GM19193 (cell line): ENCODE data around the gene OLFML3.

Source experiments
- POLR2A ChIP-seq: IDR thresholded peaks from 4 replicates; pipeline ENCODE4 v1.6.1; 2011; ENCODE audit not compliant: insufficient read depth, insufficient read length; ENCODE audit errors: extremely low read depth

OLFML3 gene

GRCh38 chr1:114025609-114026401 lies 46.5 kb downstream of the OLFML3 start:
- TF ChIP-seq POLR2A = no peak

- no peak for TF ChIP-seq POLR2A
Observed at GRCh38 chr1:114026797-114027196, 47.5 kb downstream of the OLFML3 start.
